GM21619 (cell line): Measurements from ENCODE around the gene CBFA2T2.
"Not testable (repeated sequence)": the region's sequence is repeated elsewhere in the genome, so short reads cannot be mapped to it uniquely, and the experiment has no call there.

Source experiments
- ATAC-seq: cut with Tn5 transposase; IDR thresholded peaks from one replicate; pipeline ENCODE4 v1.9.1; 2021; ENCODE audit not compliant: unreplicated experiment

The CBFA2T2 gene

GRCh38 chr20:33693741-33694638 is 204.1 kb downstream of the CBFA2T2 start:
- ATAC-seq, result no peak

- no peak for ATAC-seq
Measured at GRCh38 chr20:33694639-33695012, 204.7 kb downstream of the CBFA2T2 start.

GRCh38 chr20:33696448-33696847 is 206.6 kb downstream of the CBFA2T2 start:
- ATAC-seq, result no peak

- ATAC-seq, result no peak
Measured at GRCh38 chr20:33697129-33697528, 207.2 kb downstream of the CBFA2T2 start.

- not testable (repeated sequence) for ATAC-seq
Measured at GRCh38 chr20:33698966-33699365, 209.1 kb downstream of the CBFA2T2 start.
